Endothelial cell of umbilical vein (primary cell): ENCODE data around the gene C3. TPM values are rescaled to one million over a fixed set of nuclear protein-coding genes. Genes with fewer than 3 reads are reported as not detected.

Source experiments
- BruUV-seq: library from RNA; stranded (reverse); fragments of 400-500 nt; replicated peaks from 2 replicates; lab custom pipeline; 2021; lab: Mats Ljungman, UMichigan
- CTCF ChIA-PET: fragments of 300-600, 350-600 bp; sonication (Branson Sonifier 250); formaldehyde crosslinking; loops from one replicate; lab custom pipeline; 2021; ENCODE audit warnings: antibody characterized with exemption, inconsistent platforms; lab: Charles Lee
- POLR2A ChIA-PET: fragments of 300-600, 350-600 bp; sonication (Branson Sonifier 250); formaldehyde crosslinking; loops from one replicate; lab custom pipeline; 2021; ENCODE audit warnings: antibody characterized with exemption, inconsistent platforms; lab: Charles Lee
- DNase-seq: peaks from one replicate; pipeline ENCODE4 v3.0.0-alpha.2; 2011; ENCODE audit warnings: low read depth, low spot score
- FAIRE-seq: peaks from 2 replicates; lab custom pipeline; 2011; peaks lifted over from hg19 to GRCh38; lab: Jason Lieb, UNC
- H2AFZ ChIP-seq: 2 replicates; pipeline ENCODE4 v1.6.0; 2012; ENCODE audit warnings: low read depth, low read length, control low read depth, inconsistent platforms
- H3K27ac ChIP-seq: 2 replicates; pipeline ENCODE4 v1.5.1; 2011; ENCODE audit warnings: low read depth, mild to moderate bottlenecking, control low read depth, low read length, moderate library complexity; ENCODE audit not compliant: insufficient read depth
- H3K27me3 ChIP-seq, 2 experiments: 2 replicates each; pipeline versions ENCODE4 v1.6.0 to v1.6.1; 2011; ENCODE audit warnings: low read length in 2 of 2, mixed read lengths in 1 of 2; ENCODE audit not compliant: control insufficient read depth in 2 of 2, insufficient read depth in 2 of 2
- H3K36me3 ChIP-seq, 2 experiments: 2 replicates in 1 of 2; 3 replicates in 1 of 2; pipeline ENCODE4 v1.5.1; 2011; ENCODE audit warnings: low read length in 2 of 2, mild to moderate bottlenecking in 1 of 2, moderate library complexity in 1 of 2; ENCODE audit not compliant: control insufficient read depth in 2 of 2, insufficient read depth in 2 of 2; ENCODE audit errors: extremely low read depth in 1 of 2
- H3K4me1 ChIP-seq: 3 replicates; pipeline ENCODE4 v1.5.1; 2011; ENCODE audit warnings: mild to moderate bottlenecking, low read length; ENCODE audit not compliant: control insufficient read depth, insufficient read depth; ENCODE audit errors: extremely low read depth
- H3K4me2 ChIP-seq: 2 replicates; pipeline ENCODE4 v1.6.1; 2011; ENCODE audit warnings: low read length, control low read depth, mixed read lengths; ENCODE audit not compliant: insufficient read depth
- H3K4me3 ChIP-seq, 3 experiments: fragments of 200-600 bp in 1 of 3; sonication (generic), shearing (Covaris generic) in 1 of 3; replicated peaks in 1 of 3; 2 replicates each; pipeline ENCODE4 v1.5.1; 2011 to 2016; ENCODE audit warnings: control low read depth in 3 of 3, low read length in 3 of 3, mild to moderate bottlenecking in 2 of 3, inconsistent platforms in 1 of 3, low read depth in 1 of 3, moderate library complexity in 1 of 3; ENCODE audit not compliant: insufficient read depth in 1 of 3
- H3K79me2 ChIP-seq: 2 replicates; pipeline ENCODE4 v1.6.0; 2012; ENCODE audit warnings: low read length, inconsistent platforms; ENCODE audit not compliant: control insufficient read depth, insufficient read depth
- H3K9ac ChIP-seq: replicated peaks from 2 replicates; pipeline ENCODE3; 2011; ENCODE audit warnings: low read length, control low read depth; ENCODE audit not compliant: insufficient read depth; ENCODE audit errors: extremely low read depth
- H3K9me1 ChIP-seq: replicated peaks from 3 replicates; pipeline ENCODE4 v1.6.0; 2011; ENCODE audit warnings: mild to moderate bottlenecking, low read length; ENCODE audit not compliant: control insufficient read depth, insufficient read depth; ENCODE audit errors: extremely low read depth
- H3K9me3 ChIP-seq: replicated peaks from 2 replicates; pipeline ENCODE4 v1.5.1; 2012; ENCODE audit warnings: low read length, inconsistent platforms; ENCODE audit not compliant: control insufficient read depth, insufficient read depth
- H4K20me1 ChIP-seq: replicated peaks from 2 replicates; pipeline ENCODE3; 2011; ENCODE audit warnings: mild to moderate bottlenecking, low read length; ENCODE audit not compliant: control insufficient read depth, insufficient read depth; ENCODE audit errors: extremely low read depth
- CTCF ChIP-seq, 2 donors: IDR thresholded peaks; 1 replicate in 1 of 2; 2 replicates in 1 of 2; pipeline ENCODE4 v1.5.1; 2011; ENCODE audit warnings: low read length in 2 of 2, mild to moderate bottlenecking in 2 of 2, moderate library complexity in 2 of 2, control low read depth in 1 of 2, inconsistent platforms in 1 of 2, low read depth in 1 of 2; ENCODE audit not compliant: insufficient read depth in 1 of 2; ENCODE audit errors: extremely low read depth in 1 of 2
- EZH2 ChIP-seq: IDR thresholded peaks from 2 replicates; pipeline ENCODE4 v1.6.1; 2012; ENCODE audit warnings: borderline replicate concordance, low read depth, mild to moderate bottlenecking, moderate library complexity, low read length, inconsistent platforms; ENCODE audit not compliant: severe bottlenecking
- FOS ChIP-seq: IDR thresholded peaks from 2 replicates; pipeline ENCODE4 v1.6.1; 2011; ENCODE audit warnings: mild to moderate bottlenecking, low read length, moderate library complexity, borderline replicate concordance; ENCODE audit not compliant: insufficient read depth
- GATA2 ChIP-seq: IDR thresholded peaks from 2 replicates; pipeline ENCODE4 v1.7.0; 2011; ENCODE audit warnings: low read depth, mild to moderate bottlenecking, moderate library complexity, mixed read lengths, low read length; ENCODE audit not compliant: insufficient read length, insufficient read depth
- JUN ChIP-seq: IDR thresholded peaks from 2 replicates; pipeline ENCODE4 v1.6.1; 2011; ENCODE audit warnings: borderline replicate concordance, low read depth; ENCODE audit not compliant: insufficient read length, insufficient read depth
- MAX ChIP-seq: IDR thresholded peaks from 2 replicates; pipeline ENCODE4 v1.6.1; 2011; ENCODE audit not compliant: insufficient read depth, insufficient read length
- MYC ChIP-seq: IDR thresholded peaks from one replicate; pipeline ENCODE4 v1.6.1; 2011; ENCODE audit warnings: mild to moderate bottlenecking, low read depth, low read length
- POLR2A ChIP-seq: IDR thresholded peaks from 2 replicates; pipeline ENCODE4 v1.6.1; 2012; ENCODE audit warnings: low read depth, mild to moderate bottlenecking, control low read depth, low read length
- POLR2AphosphoS5 ChIP-seq: IDR thresholded peaks from 2 replicates; pipeline ENCODE4 v1.6.1; 2012; ENCODE audit warnings: low read depth, mild to moderate bottlenecking, control low read depth, low read length, moderate library complexity; ENCODE audit not compliant: insufficient read depth
- dilution Hi-C: fragments of 300-500 bp; cut with MboI; formaldehyde crosslinking; loops from one replicate; pipeline ENCODE4 v1.15.0; 2019; ENCODE audit warnings: low sequenced_read_pairs; ENCODE audit not compliant: extremely low pct_ligation_motif_present
- intact Hi-C: fragments of 100-400 bp; cut with micrococcal nuclease; formaldehyde crosslinking; loops from one replicate; pipeline ENCODE4 v1.10.0; 2022
- polyA plus RNA-seq, 4 experiments: library from polyadenylated mRNA; depleted of rRNA in 3 of 4; stranded (reverse) in 3 of 4; unstranded in 1 of 4; fragments of >200 nt; gene quantifications; 2 replicates each; pipeline versions ENCODE4 v1.2.1 to v1.2.3, GENCODE V29; 2011 to 2012; ENCODE audit warnings: missing spikeins in 1 of 4
- total RNA-seq: library from RNA; stranded (reverse); gene quantifications from 2 replicates; pipeline ENCODE4 v1.2.3, GENCODE V29; 2021

C3 gene
- total and polyA plus RNA-seq, 2 donors (not counting 3 experiments of a cell fraction or from before 2014, with no cell fraction given), result 0.23 TPM; not detected in 1

GRCh38 chr19:6664916-6665315 is 55.5 kb downstream of the C3 start:
- BruUV-seq, result no TSS peak
- FAIRE-seq (no peak), DNase-seq (no peak)
- no peaks in the 10 kb centered on the region for H4K20me1 ChIP-seq
- H2AFZ ChIP-seq, result no peak overlapping the region
- no peak overlapping the region for H3K4me2 ChIP-seq
- no peaks in the 10 kb centered on the region for H3K9me1 ChIP-seq
- H3K27ac ChIP-seq, result no peak overlapping the region
- H3K27me3 ChIP-seq, result peaks cover 9 to 10% of the 10 kb centered on the region in 2 experiments
- no peaks in the 10 kb centered on the region for H3K9me3 ChIP-seq
- intact Hi-C loops (no loop called here), dilution Hi-C loops (no loop called here)
- CTCF ChIA-PET, result interaction anchor here (0.6 kb wide), 1 partner anchor 11 kb away, joined by 3 read pairs; no protein-coding TSS in a partner anchor
- H3K4me1 ChIP-seq, result no peaks in the 10 kb centered on the region
- no peaks in the 10 kb centered on the region for H3K79me2 ChIP-seq
- H3K36me3 ChIP-seq, result no peaks in the 10 kb centered on the region
- TF ChIP-seq JUN (no peak), POLR2AphosphoS5 (no peak), POLR2A (no peak), MAX (no peak), MYC (no peak), CTCF (IDR thresholded peaks at IDR 0.05; ENCODE audit: extremely low read depth in 1 of 2, insufficient read depth in 1 of 2, low read depth in 1 of 2, low read length in 2 of 2) (no peak), GATA2 (no peak), EZH2 (no peak), FOS (no peak)
- no peak overlapping the region for H3K9ac ChIP-seq
- H3K4me3 ChIP-seq, result no peak overlapping the region
- POLR2A ChIA-PET, result no interaction called here
